ENCODE data around the gene PCMTD2. TPM values are rescaled to one million over a fixed set of nuclear protein-coding genes. Genes with fewer than 3 reads are reported as not detected.
"Not testable (repeated sequence)": the region's sequence is repeated elsewhere in the genome, so short reads cannot be mapped to it uniquely, and the experiment has no call there.

Gene PCMTD2
- total and polyA plus RNA-seq, 4 experiments from 2014 or later = 52.5 to 196 (median 149) TPM

DNA sequence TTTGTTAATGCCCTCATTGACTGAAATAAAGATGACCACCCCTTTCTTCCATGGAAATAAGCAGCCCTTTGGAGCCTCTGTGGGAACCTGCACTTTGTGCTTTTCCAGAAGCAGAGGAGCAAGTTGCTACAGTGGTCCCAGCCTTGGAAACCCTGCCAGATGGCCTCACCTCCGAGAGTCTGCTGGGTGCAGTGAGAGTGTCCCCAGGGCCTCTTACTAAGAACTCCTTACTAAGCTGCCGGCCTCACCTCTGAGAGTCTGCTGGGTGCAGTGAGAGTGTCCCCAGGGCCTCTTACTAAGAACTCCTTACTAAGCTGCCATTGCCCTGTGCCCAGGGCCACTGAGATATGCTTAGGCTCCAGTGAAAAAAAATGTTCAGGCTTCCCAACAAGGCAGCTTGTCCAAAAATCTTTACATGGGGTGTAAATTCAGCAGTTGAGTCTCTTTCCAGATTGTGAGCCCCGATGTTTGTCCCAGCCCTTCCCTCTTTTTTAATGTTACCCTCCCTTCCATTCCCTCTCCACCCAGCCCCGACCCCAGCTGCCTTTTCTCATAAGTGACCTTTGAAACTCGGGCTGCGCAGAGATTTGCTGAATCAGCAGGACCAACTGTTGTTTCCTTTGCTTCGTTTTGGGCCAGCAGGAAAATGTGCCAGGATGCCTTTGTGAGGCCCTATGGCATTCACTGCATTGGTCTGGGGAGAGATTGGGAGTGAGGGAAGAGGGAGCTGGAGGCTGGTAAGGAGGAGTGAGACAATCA lies 66.7 kb downstream of the PCMTD2 start:
- intact Hi-C loops (cut with micrococcal nuclease); CTCF ChIA-PET (ENCODE audit: partially characterized antibody); H3K9me3 ChIP-seq (ENCODE audit: control insufficient read depth in 1 of 2, low read length in 2 of 2); H3K4me3 ChIP-seq (ENCODE audit: low read length in 2 of 2); H3K27ac ChIP-seq (ENCODE audit: low read depth, low read length); H3K4me3 Mint-ChIP-seq; H3K27me3 ChIP-seq (ENCODE audit: insufficient read depth, low read length); H3K36me3 Mint-ChIP-seq; H3K36me3 ChIP-seq (ENCODE audit: insufficient read depth, low read length); H3K4me1 Mint-ChIP-seq; H3K27ac Mint-ChIP-seq; H3K4me1 ChIP-seq (ENCODE audit: insufficient read depth, low read length); DNase-seq; POLR2A ChIA-PET (ENCODE audit: partially characterized antibody): not testable (repeated sequence)
- H3K9me3 Mint-ChIP-seq = peaks cover 0 to 10% (median under 1%) of the 10 kb centered on the region in 8 donors
- H3K27me3 Mint-ChIP-seq = peaks cover 25 to 33% of the 10 kb centered on the region in 2 donors

Other genes starting within 250 kb of the PCMTD2 start
- gene C20orf204, start 219.6 kb upstream of the PCMTD2 start, total RNA-seq = 1 to 10 TPM; 3.7 to 4.1 TPM
- gene C20orf204, start 219.6 kb upstream of the PCMTD2 start, polyA plus RNA-seq = under 1 TPM in 1 of 2 donors, not detected in 1; 0.22 TPM
- gene SOX18, start 206.1 kb upstream of the PCMTD2 start, total RNA-seq = not detected
- gene SOX18, start 206.1 kb upstream of the PCMTD2 start, polyA plus RNA-seq = not detected
- 10 to 100 TPM; 43.3 to 45.9 TPM for gene TCEA2, start 192.6 kb upstream of the PCMTD2 start, total RNA-seq
- 10 to 100 TPM; 24.6 to 27.9 TPM for gene TCEA2, start 192.6 kb upstream of the PCMTD2 start, polyA plus RNA-seq
- gene RGS19, start 176.2 kb upstream of the PCMTD2 start, total RNA-seq = 10 to 100 TPM; 35.0 to 35.6 TPM
- gene RGS19, start 176.2 kb upstream of the PCMTD2 start, polyA plus RNA-seq = 100 to 1,000 TPM; 112 to 116 TPM
- gene OPRL1, start 175.7 kb upstream of the PCMTD2 start, total RNA-seq = 1 to 10 TPM in 1 of 2 experiments, under 1 TPM in 1; 0.87 to 1.1 TPM
- 1 to 10 TPM in 1 of 2 donors, under 1 TPM in 1; 0.68 to 1.1 TPM for gene OPRL1, start 175.7 kb upstream of the PCMTD2 start, polyA plus RNA-seq
- gene LKAAEAR1, start 171.3 kb upstream of the PCMTD2 start, total RNA-seq = under 1 TPM in 1 of 2 experiments, not detected in 1; 0.39 TPM
- under 1 TPM; 0.30 to 0.63 TPM for gene LKAAEAR1, start 171.3 kb upstream of the PCMTD2 start, polyA plus RNA-seq
- not detected for gene NPBWR2, start 148.2 kb upstream of the PCMTD2 start, total RNA-seq
- gene NPBWR2, start 148.2 kb upstream of the PCMTD2 start, polyA plus RNA-seq = not detected
- not detected for gene MYT1, start 91.3 kb upstream of the PCMTD2 start, total RNA-seq
- gene MYT1, start 91.3 kb upstream of the PCMTD2 start, polyA plus RNA-seq = not detected

Data from CD4-positive, alpha-beta memory T cell (primary cell).